ENCODE results near the gene PTPRM. TPM values are rescaled to one million over a fixed set of nuclear protein-coding genes. Genes with fewer than 3 reads are reported as not detected.

PTPRM gene
- total RNA-seq, 1 experiment from 2014 or later: 14.5 TPM

DNA sequence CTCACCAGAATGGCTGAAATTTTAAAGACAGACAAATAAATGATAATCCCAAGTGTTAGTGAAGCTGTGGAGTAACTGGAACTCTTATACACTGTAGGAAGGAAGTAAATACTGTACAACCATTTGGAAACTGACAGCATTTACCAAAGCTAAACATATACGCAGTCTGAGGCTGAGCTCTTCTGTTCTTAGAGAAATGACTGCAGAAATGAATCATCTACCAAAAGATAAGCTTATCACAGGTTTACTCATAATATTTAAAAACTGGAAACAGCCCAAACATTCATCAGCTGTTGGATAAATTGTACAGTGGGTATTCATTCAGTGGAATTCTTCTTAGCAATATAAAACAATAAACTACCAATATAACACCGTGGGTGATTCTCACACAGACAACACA lies 824.0 kb downstream of the PTPRM start:
- ChIA-PET CTCF (interaction anchor here (0.6 kb wide), 1 partner anchor 601 kb away, joined by 3 read pairs; no protein-coding TSS in a partner anchor), RAD21 (ENCODE audit: low non-redundant PET in 1 of 2, low total read pairs in 2 of 2, uncharacterized antibody in 2 of 2, unreplicated experiment in 2 of 2) (interaction anchor here in 1 of 2 experiments (0.6 kb wide), 1 partner anchor 118 kb away, joined by 3 read pairs; no protein-coding TSS in a partner anchor), POLR2A (no interaction called here)
- no peak overlapping the region for H2AFZ ChIP-seq (ENCODE audit: low read depth, low read length, poor library complexity, severe bottlenecking)
- H3K4me3 ChIP-seq (replicated peaks in 1 of 2; ENCODE audit: low read depth in 1 of 2, low read length in 2 of 2): no peak overlapping the region
- DNase-seq (ENCODE audit: low read depth, low spot score) (no peak), ATAC-seq (no peak)
- no peak overlapping the region for H3K27ac ChIP-seq (ENCODE audit: low read depth, low read length)
- H3K9me3 ChIP-seq (ENCODE audit: control insufficient read depth in 1 of 2, insufficient read depth in 1 of 2, low read depth in 1 of 2, low read length in 2 of 2): no peaks in the 10 kb centered on the region
- H3K79me2 ChIP-seq (ENCODE audit: insufficient read depth, low read length): no peaks in the 10 kb centered on the region
- BruUV-seq (replicated peaks): no TSS peak
- TF ChIP-seq CEBPB (IDR thresholded peaks at IDR 0.05; ENCODE audit: low read depth): no peak
- TF ChIP-seq ZNF274 (IDR thresholded peaks at IDR 0.05; ENCODE audit: low read depth, low read length): no peak
- no peak for TF ChIP-seq EZH2 (IDR thresholded peaks at IDR 0.05)
- TF ChIP-seq YY1 (IDR thresholded peaks at IDR 0.05; ENCODE audit: extremely low read depth, insufficient replicate concordance, low read depth, low read length): no peak
- no peak for TF ChIP-seq RAD21 (IDR thresholded peaks at IDR 0.05; ENCODE audit: low read depth)
- no peak for TF ChIP-seq EZH2phosphoT487 (IDR thresholded peaks at IDR 0.05; ENCODE audit: borderline replicate concordance)
- TF ChIP-seq POLR2A (IDR thresholded peaks at IDR 0.05; ENCODE audit: borderline replicate concordance, extremely low read depth, insufficient read depth, insufficient read length): no peak
- TF ChIP-seq EGR1 (IDR thresholded peaks at IDR 0.05; ENCODE audit: low read depth): no peak
- TF ChIP-seq, protein P1, sequence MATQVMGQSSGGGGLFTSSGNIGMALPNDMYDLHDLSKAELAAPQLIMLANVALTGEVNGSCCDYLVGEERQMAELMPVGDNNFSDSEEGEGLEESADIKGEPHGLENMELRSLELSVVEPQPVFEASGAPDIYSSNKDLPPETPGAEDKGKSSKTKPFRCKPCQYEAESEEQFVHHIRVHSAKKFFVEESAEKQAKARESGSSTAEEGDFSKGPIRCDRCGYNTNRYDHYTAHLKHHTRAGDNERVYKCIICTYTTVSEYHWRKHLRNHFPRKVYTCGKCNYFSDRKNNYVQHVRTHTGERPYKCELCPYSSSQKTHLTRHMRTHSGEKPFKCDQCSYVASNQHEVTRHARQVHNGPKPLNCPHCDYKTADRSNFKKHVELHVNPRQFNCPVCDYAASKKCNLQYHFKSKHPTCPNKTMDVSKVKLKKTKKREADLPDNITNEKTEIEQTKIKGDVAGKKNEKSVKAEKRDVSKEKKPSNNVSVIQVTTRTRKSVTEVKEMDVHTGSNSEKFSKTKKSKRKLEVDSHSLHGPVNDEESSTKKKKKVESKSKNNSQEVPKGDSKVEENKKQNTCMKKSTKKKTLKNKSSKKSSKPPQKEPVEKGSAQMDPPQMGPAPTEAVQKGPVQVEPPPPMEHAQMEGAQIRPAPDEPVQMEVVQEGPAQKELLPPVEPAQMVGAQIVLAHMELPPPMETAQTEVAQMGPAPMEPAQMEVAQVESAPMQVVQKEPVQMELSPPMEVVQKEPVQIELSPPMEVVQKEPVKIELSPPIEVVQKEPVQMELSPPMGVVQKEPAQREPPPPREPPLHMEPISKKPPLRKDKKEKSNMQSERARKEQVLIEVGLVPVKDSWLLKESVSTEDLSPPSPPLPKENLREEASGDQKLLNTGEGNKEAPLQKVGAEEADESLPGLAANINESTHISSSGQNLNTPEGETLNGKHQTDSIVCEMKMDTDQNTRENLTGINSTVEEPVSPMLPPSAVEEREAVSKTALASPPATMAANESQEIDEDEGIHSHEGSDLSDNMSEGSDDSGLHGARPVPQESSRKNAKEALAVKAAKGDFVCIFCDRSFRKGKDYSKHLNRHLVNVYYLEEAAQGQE (IDR thresholded peaks at IDR 0.05; ENCODE audit: low read depth): no peak
- TF ChIP-seq, protein P2, sequence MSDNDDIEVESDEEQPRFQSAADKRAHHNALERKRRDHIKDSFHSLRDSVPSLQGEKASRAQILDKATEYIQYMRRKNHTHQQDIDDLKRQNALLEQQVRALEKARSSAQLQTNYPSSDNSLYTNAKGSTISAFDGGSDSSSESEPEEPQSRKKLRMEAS (IDR thresholded peaks at IDR 0.05): no peak
- no peak for TF ChIP-seq CBX3 (IDR thresholded peaks at IDR 0.05; ENCODE audit: low read depth)
- TF ChIP-seq POLR2AphosphoS5 (IDR thresholded peaks at IDR 0.05; ENCODE audit: low read depth, low read length): no peak
- TF ChIP-seq, protein P3, sequence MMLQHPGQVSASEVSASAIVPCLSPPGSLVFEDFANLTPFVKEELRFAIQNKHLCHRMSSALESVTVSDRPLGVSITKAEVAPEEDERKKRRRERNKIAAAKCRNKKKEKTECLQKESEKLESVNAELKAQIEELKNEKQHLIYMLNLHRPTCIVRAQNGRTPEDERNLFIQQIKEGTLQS (IDR thresholded peaks at IDR 0.05): no peak
- TF ChIP-seq TCF7L2 (IDR thresholded peaks at IDR 0.05; ENCODE audit: borderline replicate concordance, extremely low read depth, insufficient read depth, insufficient read length): no peak
- no peak for TF ChIP-seq JUND (IDR thresholded peaks at IDR 0.05)
- TF ChIP-seq FOSL1 (IDR thresholded peaks at IDR 0.05; ENCODE audit: low read depth): no peak
- no peak for TF ChIP-seq CTCF (IDR thresholded peaks at IDR 0.05 in 2 of 3, conservative IDR thresholded peaks at IDR 0.05 in 1 of 3; ENCODE audit: borderline replicate concordance in 1 of 3, insufficient read depth in 1 of 3, low read depth in 2 of 3, low read length in 2 of 3)
- no peak for TF ChIP-seq SP1 (IDR thresholded peaks at IDR 0.05; ENCODE audit: low read depth)
- H3K9me2 ChIP-seq (ENCODE audit: insufficient read depth): no peaks in the 10 kb centered on the region
- H3K27me3 ChIP-seq (ENCODE audit: insufficient read depth, low read length): no peaks in the 10 kb centered on the region
- no peak overlapping the region for H3K4me2 ChIP-seq (ENCODE audit: low read length)
- H3K9ac ChIP-seq (ENCODE audit: low read length): no peak overlapping the region
- no peaks in the 10 kb centered on the region for H3K36me3 ChIP-seq (ENCODE audit: control insufficient read depth in 1 of 2, insufficient read depth in 2 of 2, low read length in 2 of 2)
- intact Hi-C loops (cut with micrococcal nuclease): no loop called here
- no peaks in the 10 kb centered on the region for H4K20me1 ChIP-seq (ENCODE audit: insufficient read depth)
- H3K4me1 ChIP-seq (ENCODE audit: control insufficient read depth in 1 of 2, insufficient read depth in 2 of 2, low read length in 2 of 2): no peaks in the 10 kb centered on the region

All from HCT116 (cell line).